DOHH2 (cell line): ENCODE data around the gene ZSCAN22.
A peak's percentile ranks its signal among the peaks of the same experiment; 100 is the strongest.
"Not testable (repeated sequence)": the region's sequence is repeated elsewhere in the genome, so short reads cannot be mapped to it uniquely, and the experiment has no call there.

Experiments
- H3F3A ChIP-seq: fragments of 200-600 bp; sonication (generic), shearing (Covaris generic); 2 replicates; pipeline ENCODE4 v1.6.0; 2016; ENCODE audit warnings: antibody characterized with exemption, mild to moderate bottlenecking; ENCODE audit not compliant: control insufficient read depth, insufficient read depth
- H3K27ac ChIP-seq: fragments of 200-600 bp; sonication (generic); 2 replicates; pipeline ENCODE4 v1.5.1; 2014; ENCODE audit warnings: low read depth, mild to moderate bottlenecking, low read length, moderate library complexity
- H3K27me3 ChIP-seq: fragments of 200-600 bp; sonication (generic); 2 replicates; pipeline ENCODE4 v1.6.1; 2014; ENCODE audit warnings: mild to moderate bottlenecking, low read length, mixed read lengths; ENCODE audit not compliant: control insufficient read depth
- H3K36me3 ChIP-seq: fragments of 200-600 bp; sonication (generic); 2 replicates; pipeline ENCODE4 v1.6.1; 2014; ENCODE audit warnings: mild to moderate bottlenecking, low read length, moderate library complexity, mixed read lengths; ENCODE audit not compliant: control insufficient read depth
- H3K4me1 ChIP-seq: fragments of 200-600 bp; sonication (generic); 2 replicates; pipeline ENCODE4 v1.6.1; 2014; ENCODE audit warnings: mild to moderate bottlenecking, low read length, mixed read lengths; ENCODE audit not compliant: control insufficient read depth
- H3K4me2 ChIP-seq: fragments of 200-600 bp; sonication (generic); 2 replicates; pipeline ENCODE4 v1.6.0; 2014; ENCODE audit warnings: mild to moderate bottlenecking, low read length, moderate library complexity
- H3K4me3 ChIP-seq: fragments of 200-600 bp; sonication (generic); 2 replicates; pipeline ENCODE4 v1.5.1; 2014; ENCODE audit warnings: mild to moderate bottlenecking, low read length, mixed read lengths
- H3K79me2 ChIP-seq: fragments of 200-600 bp; sonication (generic); 2 replicates; pipeline ENCODE4 v1.6.1; 2014; ENCODE audit warnings: mild to moderate bottlenecking, low read length, mixed read lengths; ENCODE audit not compliant: control insufficient read depth
- H3K9me2 ChIP-seq: fragments of 200-600 bp; sonication (generic); replicated peaks from 2 replicates; pipeline ENCODE4 v1.6.1; 2014; ENCODE audit warnings: mild to moderate bottlenecking, low read length, mixed read lengths; ENCODE audit not compliant: control insufficient read depth
- H3K9me3 ChIP-seq: fragments of 200-600 bp; sonication (generic); 2 replicates; pipeline ENCODE4 v1.6.1; 2014; ENCODE audit warnings: antibody characterized with exemption, low read length, mixed read lengths; ENCODE audit not compliant: control insufficient read depth, insufficient read depth
- H4K20me1 ChIP-seq: fragments of 200-600 bp; sonication (generic); 2 replicates; pipeline ENCODE4 v1.6.0; 2014; ENCODE audit warnings: low read depth, mild to moderate bottlenecking, antibody characterized with exemption, low read length, moderate library complexity; ENCODE audit not compliant: control insufficient read depth, insufficient read depth
- EZH2phosphoT487 ChIP-seq: fragments of 200-600 bp; sonication (generic); IDR thresholded peaks from 2 replicates; pipeline ENCODE4 v1.6.1; 2017; ENCODE audit warnings: borderline replicate concordance, mild to moderate bottlenecking, antibody characterized with exemption, low read length, moderate library complexity, mixed read lengths
- TF ChIP-seq, protein P1 (sequence below): fragments of 200-600 bp; sonication (generic); IDR thresholded peaks from one replicate; pipeline ENCODE4 v1.5.1; 2014; ENCODE audit warnings: antibody characterized with exemption, mild to moderate bottlenecking, low read depth, low read length; ENCODE audit not compliant: poor library complexity, severe bottlenecking

Gene ZSCAN22

DNA sequence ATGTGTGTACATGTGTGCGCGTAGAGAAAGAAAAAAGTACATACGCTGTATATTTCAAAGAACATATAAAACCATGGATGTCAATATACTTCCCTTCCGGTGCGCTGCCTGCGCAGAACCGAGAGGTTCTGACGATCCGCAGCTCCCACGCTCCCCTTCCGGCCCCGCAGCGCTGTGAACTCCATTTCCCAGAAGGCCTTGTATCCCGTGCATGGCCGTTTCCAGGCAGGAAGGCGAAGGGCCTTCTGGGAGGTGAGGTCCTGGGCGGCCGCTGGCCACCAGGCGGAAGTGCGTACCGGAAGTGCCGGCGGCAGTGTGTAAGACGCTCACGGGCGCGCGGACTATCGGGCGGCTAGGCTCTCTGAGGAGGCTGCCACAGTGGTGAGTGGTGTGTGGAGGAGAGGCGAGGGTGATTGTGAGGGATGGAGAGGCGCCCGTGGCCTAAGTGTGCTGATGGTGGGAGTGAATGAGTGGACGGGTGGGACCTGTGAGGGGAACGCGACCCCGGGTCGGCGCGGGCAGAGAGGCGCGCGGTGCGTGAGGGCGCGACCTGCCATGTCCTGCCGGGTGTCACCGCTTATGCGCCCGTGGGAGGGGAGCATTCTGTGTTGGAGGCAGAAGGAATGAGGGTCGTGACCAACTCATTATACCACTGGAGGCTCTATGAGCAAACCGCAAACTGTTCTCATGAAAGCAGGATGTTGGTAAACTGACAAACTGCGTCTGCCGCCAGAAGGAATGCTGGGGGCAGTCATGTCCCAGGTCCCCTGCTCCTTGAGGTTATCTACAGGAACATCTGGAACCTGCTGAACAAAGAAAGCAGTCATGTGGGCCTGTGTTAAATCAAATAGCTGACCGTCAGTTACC, 21.5 kb upstream of the ZSCAN22 start, which contains the start of gene ERVK3-1:
Gene ERVK3-1 (plus strand): TSS at position 313 of the 867 bp plus-strand sequence. CDS start 6,792 bp downstream, outside the sequence.
- peaks cover 65% of the 10 kb centered on the region for H3K36me3 ChIP-seq
- no peaks in the 10 kb centered on the region for H3F3A ChIP-seq

GRCh38 chr19:58305932-58306323, 20.9 kb upstream of the ZSCAN22 start:
- Histone ChIP-seq H3K79me2 (peaks cover 45% of the 10 kb centered on the region), H3K4me2 (peak overlapping the region; percentile 64), H3K9me2 (no peaks in the 10 kb centered on the region), H3F3A (no peaks in the 10 kb centered on the region), H3K4me1 (peaks cover 15% of the 10 kb centered on the region), H4K20me1 (no peaks in the 10 kb centered on the region), H3K27ac (no peak overlapping the region), H3K4me3 (peak overlapping the region; percentile 96), H3K9me3 (peaks cover 42% of the 10 kb centered on the region), H3K36me3 (peaks cover 60% of the 10 kb centered on the region), H3K27me3 (no peaks in the 10 kb centered on the region)
- no peak for TF ChIP-seq EZH2phosphoT487
- TF ChIP-seq, protein P1, sequence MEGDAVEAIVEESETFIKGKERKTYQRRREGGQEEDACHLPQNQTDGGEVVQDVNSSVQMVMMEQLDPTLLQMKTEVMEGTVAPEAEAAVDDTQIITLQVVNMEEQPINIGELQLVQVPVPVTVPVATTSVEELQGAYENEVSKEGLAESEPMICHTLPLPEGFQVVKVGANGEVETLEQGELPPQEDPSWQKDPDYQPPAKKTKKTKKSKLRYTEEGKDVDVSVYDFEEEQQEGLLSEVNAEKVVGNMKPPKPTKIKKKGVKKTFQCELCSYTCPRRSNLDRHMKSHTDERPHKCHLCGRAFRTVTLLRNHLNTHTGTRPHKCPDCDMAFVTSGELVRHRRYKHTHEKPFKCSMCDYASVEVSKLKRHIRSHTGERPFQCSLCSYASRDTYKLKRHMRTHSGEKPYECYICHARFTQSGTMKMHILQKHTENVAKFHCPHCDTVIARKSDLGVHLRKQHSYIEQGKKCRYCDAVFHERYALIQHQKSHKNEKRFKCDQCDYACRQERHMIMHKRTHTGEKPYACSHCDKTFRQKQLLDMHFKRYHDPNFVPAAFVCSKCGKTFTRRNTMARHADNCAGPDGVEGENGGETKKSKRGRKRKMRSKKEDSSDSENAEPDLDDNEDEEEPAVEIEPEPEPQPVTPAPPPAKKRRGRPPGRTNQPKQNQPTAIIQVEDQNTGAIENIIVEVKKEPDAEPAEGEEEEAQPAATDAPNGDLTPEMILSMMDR = no peak

More for the DNA sequence above, 21.5 kb upstream of the ZSCAN22 start, which contains the start of gene ERVK3-1:
- Histone ChIP-seq H3K27ac (peak within 1 kb of the TSS; percentile 45), H3K4me2 (peak within 1 kb of the TSS; percentile 64), H3K9me3 (peaks cover 45% of the 10 kb centered on the region), H3K9me2 (no peaks in the 10 kb centered on the region), H3K27me3 (no peaks in the 10 kb centered on the region), H4K20me1 (no peaks in the 10 kb centered on the region), H3K79me2 (peaks cover 45% of the 10 kb centered on the region), H3K4me3 (peak within 1 kb of the TSS; percentile 96), H3K4me1 (peaks cover 15% of the 10 kb centered on the region)
- TF ChIP-seq, protein P1 = no peak
- TF ChIP-seq EZH2phosphoT487 = no peak

- Histone ChIP-seq H3K4me3 (no peak overlapping the region), H3F3A (no peaks in the 10 kb centered on the region), H3K79me2 (peaks cover 51% of the 10 kb centered on the region), H3K9me2 (no peaks in the 10 kb centered on the region), H3K4me1 (peaks cover 15% of the 10 kb centered on the region), H3K4me2 (no peak overlapping the region), H4K20me1 (no peaks in the 10 kb centered on the region), H3K27ac (no peak overlapping the region), H3K9me3 (peaks cover 56% of the 10 kb centered on the region), H3K27me3 (no peaks in the 10 kb centered on the region), H3K36me3 (peaks cover 68% of the 10 kb centered on the region)
- no peak for TF ChIP-seq EZH2phosphoT487
- TF ChIP-seq, protein P1 = no peak
These were observed 19.1 kb upstream of the ZSCAN22 start for GRCh38 chr19:58307736-58308135.

GRCh38 chr19:58310685-58311084, 16.1 kb upstream of the ZSCAN22 start:
- H3K9me3 ChIP-seq = peaks cover 53% of the 10 kb centered on the region
- H3K4me1 ChIP-seq, H3K27me3 ChIP-seq, H3K27ac ChIP-seq, H4K20me1 ChIP-seq, H3K4me2 ChIP-seq, H3F3A ChIP-seq, H3K9me2 ChIP-seq, H3K4me3 ChIP-seq: not testable (repeated sequence)
- H3K79me2 ChIP-seq = peaks cover 46% of the 10 kb centered on the region
- H3K36me3 ChIP-seq = peaks cover 88% of the 10 kb centered on the region
